Measurements from ENCODE around the gene ABCA2.

DNA sequence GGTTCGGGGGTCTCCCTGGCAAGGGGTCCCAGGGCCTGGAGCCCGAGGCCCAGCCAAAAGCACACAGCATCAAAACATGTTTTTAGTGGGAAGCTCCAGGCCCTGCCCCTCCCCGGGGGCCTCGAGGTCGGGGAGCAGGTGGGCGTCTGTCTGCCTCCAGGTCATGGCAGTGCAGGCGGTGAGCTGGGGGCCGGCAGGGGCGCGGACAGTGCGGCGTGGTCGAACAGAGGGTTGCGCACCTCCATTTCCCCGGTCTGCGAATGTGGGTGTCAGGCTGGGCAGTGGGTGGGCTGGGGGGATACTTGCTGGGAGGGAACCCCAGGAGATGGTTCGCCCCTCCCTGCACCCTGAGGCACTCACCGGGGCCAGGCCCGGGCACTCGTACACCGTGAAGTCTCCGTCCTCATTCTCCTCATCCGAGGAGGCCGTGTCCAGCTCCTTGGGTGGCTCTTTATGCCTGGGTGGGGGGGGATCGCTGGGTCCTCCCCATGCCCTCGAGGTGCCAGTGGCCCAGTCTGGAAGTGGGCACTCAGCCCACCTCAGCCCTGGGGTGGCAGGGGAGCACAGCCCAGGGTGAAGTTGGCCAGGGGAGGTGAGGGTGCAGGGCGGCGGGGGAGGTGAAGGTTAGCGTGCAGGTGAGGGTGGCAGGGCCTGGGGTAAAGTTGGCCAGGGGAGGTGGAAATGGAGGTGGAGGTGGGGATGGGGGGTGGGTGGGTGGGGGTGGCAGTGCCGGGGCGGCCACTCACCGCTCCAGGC is 11.8 kb upstream of the ABCA2 start:
- TF ChIP-seq CTCF (IDR thresholded peaks at IDR 0.05): no peak
- TF ChIP-seq, protein P1, sequence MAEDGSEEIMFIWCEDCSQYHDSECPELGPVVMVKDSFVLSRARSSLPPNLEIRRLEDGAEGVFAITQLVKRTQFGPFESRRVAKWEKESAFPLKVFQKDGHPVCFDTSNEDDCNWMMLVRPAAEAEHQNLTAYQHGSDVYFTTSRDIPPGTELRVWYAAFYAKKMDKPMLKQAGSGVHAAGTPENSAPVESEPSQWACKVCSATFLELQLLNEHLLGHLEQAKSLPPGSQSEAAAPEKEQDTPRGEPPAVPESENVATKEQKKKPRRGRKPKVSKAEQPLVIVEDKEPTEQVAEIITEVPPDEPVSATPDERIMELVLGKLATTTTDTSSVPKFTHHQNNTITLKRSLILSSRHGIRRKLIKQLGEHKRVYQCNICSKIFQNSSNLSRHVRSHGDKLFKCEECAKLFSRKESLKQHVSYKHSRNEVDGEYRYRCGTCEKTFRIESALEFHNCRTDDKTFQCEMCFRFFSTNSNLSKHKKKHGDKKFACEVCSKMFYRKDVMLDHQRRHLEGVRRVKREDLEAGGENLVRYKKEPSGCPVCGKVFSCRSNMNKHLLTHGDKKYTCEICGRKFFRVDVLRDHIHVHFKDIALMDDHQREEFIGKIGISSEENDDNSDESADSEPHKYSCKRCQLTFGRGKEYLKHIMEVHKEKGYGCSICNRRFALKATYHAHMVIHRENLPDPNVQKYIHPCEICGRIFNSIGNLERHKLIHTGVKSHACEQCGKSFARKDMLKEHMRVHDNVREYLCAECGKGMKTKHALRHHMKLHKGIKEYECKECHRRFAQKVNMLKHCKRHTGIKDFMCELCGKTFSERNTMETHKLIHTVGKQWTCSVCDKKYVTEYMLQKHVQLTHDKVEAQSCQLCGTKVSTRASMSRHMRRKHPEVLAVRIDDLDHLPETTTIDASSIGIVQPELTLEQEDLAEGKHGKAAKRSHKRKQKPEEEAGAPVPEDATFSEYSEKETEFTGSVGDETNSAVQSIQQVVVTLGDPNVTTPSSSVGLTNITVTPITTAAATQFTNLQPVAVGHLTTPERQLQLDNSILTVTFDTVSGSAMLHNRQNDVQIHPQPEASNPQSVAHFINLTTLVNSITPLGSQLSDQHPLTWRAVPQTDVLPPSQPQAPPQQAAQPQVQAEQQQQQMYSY (CRISPR knock-in tag; IDR thresholded peaks at IDR 0.05): no peak
- TF ChIP-seq NFE2L1 (CRISPR knock-in tag; IDR thresholded peaks at IDR 0.05): no peak
